Mesenchymal stem cell (in vitro differentiated cells and primary cell): Measurements from ENCODE around the gene DHX34.
A peak's percentile ranks its signal among the peaks of the same experiment; 100 is the strongest.

Experiments used
- DNase-seq: peaks from one replicate; pipeline ENCODE4 v3.0.0-alpha.2; 2013
- H2AFZ ChIP-seq: one replicate; pipeline ENCODE4 v1.6.1; 2013; ENCODE audit warnings: low read depth, mild to moderate bottlenecking, control low read depth, inconsistent platforms, low read length, moderate library complexity
- H2AK5ac ChIP-seq: 2 replicates; pipeline ENCODE4 v1.6.1; 2013; ENCODE audit warnings: low read length, moderate library complexity, mild to moderate bottlenecking, inconsistent platforms; ENCODE audit not compliant: severe bottlenecking
- H2BK120ac ChIP-seq: one replicate; pipeline ENCODE4 v1.6.1; 2013; ENCODE audit warnings: low read depth, mild to moderate bottlenecking, inconsistent platforms, low read length, moderate library complexity
- H2BK12ac ChIP-seq, 2 experiments: one replicate each; pipeline ENCODE4 v1.6.1; 2013; ENCODE audit warnings: inconsistent platforms in 2 of 2, low read length in 2 of 2, mild to moderate bottlenecking in 2 of 2, moderate library complexity in 2 of 2, control low read depth in 1 of 2
- H2BK15ac ChIP-seq: one replicate; pipeline ENCODE4 v1.6.1; 2013; ENCODE audit warnings: mild to moderate bottlenecking, low read depth, inconsistent platforms; ENCODE audit not compliant: poor library complexity, severe bottlenecking
- H2BK5ac ChIP-seq: 2 replicates; pipeline ENCODE4 v1.6.1; 2013; ENCODE audit warnings: low read depth, mild to moderate bottlenecking, low read length, control low read depth, inconsistent platforms; ENCODE audit not compliant: poor library complexity, severe bottlenecking
- H3K14ac ChIP-seq, 2 experiments: one replicate each; pipeline ENCODE4 v1.6.1; 2013; ENCODE audit warnings: inconsistent platforms in 2 of 2, low read length in 2 of 2, control low read depth in 1 of 2, mild to moderate bottlenecking in 1 of 2, moderate library complexity in 1 of 2
- H3K18ac ChIP-seq, 2 experiments: one replicate each; pipeline ENCODE4 v1.6.1; 2013; ENCODE audit warnings: inconsistent platforms in 2 of 2, low read length in 2 of 2, control low read depth in 1 of 2, low read depth in 1 of 2, mild to moderate bottlenecking in 1 of 2
- H3K23ac ChIP-seq, 2 experiments: one replicate each; pipeline ENCODE4 v1.6.1; 2013; ENCODE audit warnings: inconsistent platforms in 2 of 2, low read length in 2 of 2, mild to moderate bottlenecking in 2 of 2, moderate library complexity in 2 of 2, control low read depth in 1 of 2
- H3K27ac ChIP-seq: 2 replicates; pipeline ENCODE4 v1.5.1; 2013; ENCODE audit warnings: mild to moderate bottlenecking, moderate library complexity, low read length, control low read depth, inconsistent platforms; ENCODE audit not compliant: poor library complexity, severe bottlenecking
- H3K27me3 ChIP-seq, 2 experiments: 2 replicates each; pipeline versions ENCODE4 v1.6.1 to v1.7.0; 2013; ENCODE audit warnings: low read length in 2 of 2, mild to moderate bottlenecking in 2 of 2, moderate library complexity in 2 of 2, control low read depth in 1 of 2, inconsistent platforms in 1 of 2; ENCODE audit not compliant: control insufficient read depth in 1 of 2, insufficient read depth in 1 of 2
- H3K36me3 ChIP-seq, 2 experiments: 2 replicates each; pipeline versions ENCODE4 v1.6.1 to v1.7.0; 2013; ENCODE audit warnings: low read length in 2 of 2, control low read depth in 1 of 2, inconsistent platforms in 1 of 2, low read depth in 1 of 2, mild to moderate bottlenecking in 1 of 2; ENCODE audit not compliant: insufficient read depth in 2 of 2, control insufficient read depth in 1 of 2
- H3K4ac ChIP-seq, 2 experiments: one replicate each; pipeline ENCODE4 v1.6.1; 2013; ENCODE audit warnings: inconsistent platforms in 2 of 2, low read length in 2 of 2, mild to moderate bottlenecking in 2 of 2, moderate library complexity in 2 of 2, control low read depth in 1 of 2, low read depth in 1 of 2
- H3K4me1 ChIP-seq: 2 replicates; pipeline ENCODE4 v1.6.1; 2013; ENCODE audit warnings: low read depth, low read length, control low read depth; ENCODE audit not compliant: control insufficient read depth, insufficient read depth
- H3K4me2 ChIP-seq: 2 replicates; pipeline ENCODE4 v1.6.1; 2013; ENCODE audit warnings: low read length, mild to moderate bottlenecking, inconsistent platforms; ENCODE audit not compliant: poor library complexity, severe bottlenecking
- H3K4me3 ChIP-seq, 2 experiments: 2 replicates each; pipeline versions ENCODE4 v1.5.1 to v1.7.0; 2013; ENCODE audit warnings: low read length in 2 of 2, mild to moderate bottlenecking in 2 of 2, control low read depth in 1 of 2, low read depth in 1 of 2; ENCODE audit not compliant: insufficient read depth in 1 of 2
- H3K79me1 ChIP-seq: replicated peaks from 2 replicates; pipeline ENCODE4 v1.6.1; 2013; ENCODE audit warnings: mild to moderate bottlenecking, control low read depth, low read length, inconsistent platforms; ENCODE audit not compliant: poor library complexity, severe bottlenecking
- H3K9ac ChIP-seq: 2 replicates; pipeline ENCODE4 v1.7.0; 2013; ENCODE audit warnings: mild to moderate bottlenecking, low read length, moderate library complexity
- H3K9me3 ChIP-seq: 2 replicates; pipeline ENCODE4 v1.7.0; 2013; ENCODE audit warnings: mild to moderate bottlenecking, low read length; ENCODE audit not compliant: control insufficient read depth
- H4K8ac ChIP-seq: one replicate; pipeline ENCODE4 v1.6.1; 2013; ENCODE audit warnings: inconsistent platforms, mild to moderate bottlenecking, low read length, moderate library complexity
- H4K91ac ChIP-seq: one replicate; pipeline ENCODE4 v1.6.1; 2013; ENCODE audit warnings: mild to moderate bottlenecking, low read length, inconsistent platforms
- WGBS: methylation state at CpG from one replicate; pipeline ENCODE4 v1.1.7; 2013; ENCODE audit warnings: mixed read lengths; 5-methylcytosine and 5-hydroxymethylcytosine counted together

DHX34 gene

GRCh38 chr19:47390533-47391488 is 41.7 kb downstream of the DHX34 start:
- Histone ChIP-seq H3K23ac (no peak overlapping the region), H2AK5ac (no peak overlapping the region), H3K14ac (no peak overlapping the region), H2BK120ac (no peak overlapping the region), H2BK5ac (no peak overlapping the region), H3K4ac (no peak overlapping the region), H2AFZ (no peak overlapping the region), H3K79me1 (no peaks in the 10 kb centered on the region), H3K4me1 (peaks cover 2% of the 10 kb centered on the region), H3K18ac (no peak overlapping the region), H2BK12ac (no peak overlapping the region), H3K4me3 (no peak overlapping the region), H3K9me3 (no peaks in the 10 kb centered on the region), H4K91ac (no peak overlapping the region), H2BK15ac (no peak overlapping the region), H3K27me3 (peaks cover 5 to 10% of the 10 kb centered on the region in 2 experiments), H3K9ac (no peak overlapping the region), H3K36me3 (no peaks in the 10 kb centered on the region), H3K4me2 (no peak overlapping the region), H4K8ac (no peak overlapping the region), H3K27ac (no peak overlapping the region)
- 85% methylated on average over 16 of the region's 20 CpGs for WGBS
- no peak for DNase-seq

GRCh38 chr19:47391510-47392223 is 42.6 kb downstream of the DHX34 start:
- Histone ChIP-seq H3K14ac (no peak overlapping the region), H2BK12ac (no peak overlapping the region), H3K27ac (no peak overlapping the region), H3K4me1 (peaks cover 2% of the 10 kb centered on the region), H3K79me1 (no peaks in the 10 kb centered on the region), H3K9me3 (no peaks in the 10 kb centered on the region), H3K9ac (no peak overlapping the region), H2BK120ac (no peak overlapping the region), H3K27me3 (peaks cover 5 to 10% of the 10 kb centered on the region in 2 experiments), H4K91ac (no peak overlapping the region), H2BK5ac (no peak overlapping the region), H3K4me2 (no peak overlapping the region), H4K8ac (no peak overlapping the region), H3K23ac (no peak overlapping the region), H2AFZ (no peak overlapping the region), H3K18ac (no peak overlapping the region), H2BK15ac (no peak overlapping the region), H2AK5ac (no peak overlapping the region), H3K4ac (no peak overlapping the region), H3K36me3 (no peaks in the 10 kb centered on the region), H3K4me3 (no peak overlapping the region)
- peak; percentile 67 for DNase-seq
- 41% methylated on average over 10 of the region's 15 CpGs for WGBS

GRCh38 chr19:47398707-47399597 is 49.8 kb downstream of the DHX34 start:
- WGBS = 46% methylated on average over 17 of the region's 24 CpGs

More at GRCh38 chr19:47398707-47399597, 49.8 kb downstream of the DHX34 start:
- H3K36me3 ChIP-seq = no peaks in the 10 kb centered on the region
- H2BK15ac ChIP-seq = no peak overlapping the region
- no peak overlapping the region for H3K18ac ChIP-seq
- no peak overlapping the region for H2BK12ac ChIP-seq
- DNase-seq = no peak
- H3K23ac ChIP-seq = no peak overlapping the region
- no peaks in the 10 kb centered on the region for H3K79me1 ChIP-seq
- H3K27ac ChIP-seq = no peak overlapping the region
- H3K4me1 ChIP-seq = no peaks in the 10 kb centered on the region
- H3K27me3 ChIP-seq = peaks cover 12 to 27% of the 10 kb centered on the region in 2 experiments
- H3K9me3 ChIP-seq = no peaks in the 10 kb centered on the region
- H3K9ac ChIP-seq = no peak overlapping the region
- no peak overlapping the region for H3K14ac ChIP-seq
- H2AK5ac ChIP-seq = no peak overlapping the region
- no peak overlapping the region for H3K4ac ChIP-seq
- H2BK5ac ChIP-seq = no peak overlapping the region
- H3K4me3 ChIP-seq = no peak overlapping the region
- H3K4me2 ChIP-seq = no peak overlapping the region
- no peak overlapping the region for H2BK120ac ChIP-seq
- no peak overlapping the region for H4K91ac ChIP-seq
- H4K8ac ChIP-seq = no peak overlapping the region
- H2AFZ ChIP-seq = no peak overlapping the region
